HG03064 (cell line): Measurements from ENCODE around the gene PTPRT.
"Not testable (repeated sequence)": the region's sequence is repeated elsewhere in the genome, so short reads cannot be mapped to it uniquely, and the experiment has no call there.

Experiments used
- ATAC-seq: cut with Tn5 transposase; IDR thresholded peaks from one replicate; pipeline ENCODE4 v1.9.1; 2021; ENCODE audit warnings: low read depth; ENCODE audit not compliant: unreplicated experiment

Gene PTPRT

GRCh38 chr20:42923348-42923918 lies 266.3 kb downstream of the PTPRT start:
- no peak for ATAC-seq

GRCh38 chr20:42920776-42921175 lies 268.9 kb downstream of the PTPRT start:
- ATAC-seq, result no peak

- ATAC-seq, result no peak
Measured at GRCh38 chr20:42919316-42919715, 270.4 kb downstream of the PTPRT start.

GRCh38 chr20:42915081-42915480 lies 274.6 kb downstream of the PTPRT start:
- ATAC-seq, result no peak

- no peak for ATAC-seq
Measured at GRCh38 chr20:42914302-42914701, 275.4 kb downstream of the PTPRT start.

- not testable (repeated sequence) for ATAC-seq
Measured at GRCh38 chr20:42910808-42911207, 278.9 kb downstream of the PTPRT start.

GRCh38 chr20:42907730-42908129 lies 282.0 kb downstream of the PTPRT start:
- no peak for ATAC-seq

GRCh38 chr20:42906120-42906519 lies 283.6 kb downstream of the PTPRT start:
- ATAC-seq, result no peak

GRCh38 chr20:42902509-42902908 lies 287.2 kb downstream of the PTPRT start:
- ATAC-seq, result no peak

- no peak for ATAC-seq
Measured at GRCh38 chr20:42901689-42902440, 287.8 kb downstream of the PTPRT start.

- not testable (repeated sequence) for ATAC-seq
Measured at GRCh38 chr20:42900764-42901163, 288.9 kb downstream of the PTPRT start.

GRCh38 chr20:42895020-42895419 lies 294.7 kb downstream of the PTPRT start:
- no peak for ATAC-seq

GRCh38 chr20:42894483-42894882 lies 295.2 kb downstream of the PTPRT start:
- no peak for ATAC-seq

- ATAC-seq, result no peak
Measured at GRCh38 chr20:42889517-42889916, 300.2 kb downstream of the PTPRT start.

GRCh38 chr20:42887281-42887680 lies 302.4 kb downstream of the PTPRT start:
- ATAC-seq, result no peak

- ATAC-seq, result no peak
Measured at GRCh38 chr20:42886801-42887200, 302.9 kb downstream of the PTPRT start.

- ATAC-seq, result no peak
Measured at GRCh38 chr20:42886046-42886445, 303.7 kb downstream of the PTPRT start.

GRCh38 chr20:42875581-42875980 lies 314.1 kb downstream of the PTPRT start:
- no peak for ATAC-seq

GRCh38 chr20:42873259-42873658 lies 316.4 kb downstream of the PTPRT start:
- no peak for ATAC-seq

GRCh38 chr20:42864116-42864515 lies 325.6 kb downstream of the PTPRT start:
- ATAC-seq, result no peak

- ATAC-seq, result no peak
Measured at GRCh38 chr20:42862446-42862845, 327.3 kb downstream of the PTPRT start.

- ATAC-seq, result no peak
Measured at GRCh38 chr20:42857446-42857845, 332.3 kb downstream of the PTPRT start.
